ENCODE measurements around the gene P3H1.

GRCh38 chr1:42721926-42722325 is 44.9 kb downstream of the P3H1 start:
- no peak for TF ChIP-seq ZNF274 (IDR thresholded peaks at IDR 0.05; ENCODE audit: low read depth, low read length)
- no peak for TF ChIP-seq CTCF (IDR thresholded peaks at IDR 0.05 in 2 of 3, conservative IDR thresholded peaks at IDR 0.05 in 1 of 3; ENCODE audit: borderline replicate concordance in 1 of 3, insufficient read depth in 1 of 3, low read depth in 2 of 3, low read length in 2 of 3)
- no peak for TF ChIP-seq POLR2A (IDR thresholded peaks at IDR 0.05; ENCODE audit: borderline replicate concordance, extremely low read depth, insufficient read depth, insufficient read length)

All from HCT116 (cell line).